A673 (cell line): ENCODE data around the gene FILIP1.

Experiments used
- EZH2 ChIP-seq: fragments of 200-600 bp; sonication (generic); IDR thresholded peaks from 2 replicates; pipeline ENCODE4 v1.6.1; 2017; ENCODE audit warnings: borderline replicate concordance, low read depth, mild to moderate bottlenecking, mixed read lengths, antibody characterized with exemption, low read length; ENCODE audit not compliant: poor library complexity, severe bottlenecking
- TF ChIP-seq, protein P1 (sequence below): fragments of 300-800, 200-600 bp; sonication (generic); conservative IDR thresholded peaks from 2 replicates; pipeline ENCODE4 v1.5.1; 2017; ENCODE audit warnings: low read depth, mild to moderate bottlenecking, antibody characterized with exemption, low read length, moderate library complexity, mixed read lengths

- TF ChIP-seq, protein P1, sequence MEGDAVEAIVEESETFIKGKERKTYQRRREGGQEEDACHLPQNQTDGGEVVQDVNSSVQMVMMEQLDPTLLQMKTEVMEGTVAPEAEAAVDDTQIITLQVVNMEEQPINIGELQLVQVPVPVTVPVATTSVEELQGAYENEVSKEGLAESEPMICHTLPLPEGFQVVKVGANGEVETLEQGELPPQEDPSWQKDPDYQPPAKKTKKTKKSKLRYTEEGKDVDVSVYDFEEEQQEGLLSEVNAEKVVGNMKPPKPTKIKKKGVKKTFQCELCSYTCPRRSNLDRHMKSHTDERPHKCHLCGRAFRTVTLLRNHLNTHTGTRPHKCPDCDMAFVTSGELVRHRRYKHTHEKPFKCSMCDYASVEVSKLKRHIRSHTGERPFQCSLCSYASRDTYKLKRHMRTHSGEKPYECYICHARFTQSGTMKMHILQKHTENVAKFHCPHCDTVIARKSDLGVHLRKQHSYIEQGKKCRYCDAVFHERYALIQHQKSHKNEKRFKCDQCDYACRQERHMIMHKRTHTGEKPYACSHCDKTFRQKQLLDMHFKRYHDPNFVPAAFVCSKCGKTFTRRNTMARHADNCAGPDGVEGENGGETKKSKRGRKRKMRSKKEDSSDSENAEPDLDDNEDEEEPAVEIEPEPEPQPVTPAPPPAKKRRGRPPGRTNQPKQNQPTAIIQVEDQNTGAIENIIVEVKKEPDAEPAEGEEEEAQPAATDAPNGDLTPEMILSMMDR, result no peak
- TF ChIP-seq EZH2, result no peak
These were observed 96.4 kb downstream of the FILIP1 start for GRCh38 chr6:75397171-75397570.
